ENCODE results near the gene TIE1. TPM values are rescaled to one million over a fixed set of nuclear protein-coding genes. Genes with fewer than 3 reads are reported as not detected.

TIE1 gene
- total RNA-seq, 1 donor from 2014 or later: 0.21 TPM

DNA sequence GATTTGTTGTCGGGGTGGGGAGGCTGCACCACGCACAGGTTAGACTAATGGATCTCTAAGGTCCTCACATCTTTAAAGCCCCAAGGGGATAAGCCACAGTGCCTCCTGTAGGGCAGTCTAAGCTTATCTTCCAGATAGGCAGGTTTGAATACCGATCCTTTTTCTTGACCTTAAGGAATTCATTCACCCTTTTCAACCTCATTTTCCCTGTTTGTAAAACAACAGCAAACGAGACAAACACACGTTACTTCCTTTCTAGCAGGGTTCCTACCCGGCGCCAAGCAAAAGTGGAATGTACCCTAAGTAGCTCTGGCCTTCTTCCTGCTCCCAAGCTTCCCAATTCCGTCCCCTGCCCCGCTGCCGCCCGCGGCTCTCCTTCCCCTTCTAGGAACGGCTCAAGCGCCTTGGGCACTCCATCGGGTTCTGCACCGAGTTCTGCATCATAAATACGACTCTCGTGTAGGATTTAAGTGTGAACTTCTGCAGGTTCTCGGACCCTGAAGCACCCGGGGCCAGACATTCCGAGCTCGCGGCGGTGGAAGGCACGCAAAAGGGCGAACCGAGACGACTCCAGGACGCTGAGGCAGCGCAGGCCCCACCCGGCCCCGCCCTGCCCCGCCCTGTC is 57.5 kb downstream of the TIE1 start:
- Mint-ChIP-seq H3K27me3 (ENCODE audit: insufficient read depth, low read depth) (peaks cover 3% of the 10 kb centered on the region), H3K4me3 (peak overlapping the region; percentile 98), H3K4me1 (peaks cover 44% of the 10 kb centered on the region), H3K9me3 (no peaks in the 10 kb centered on the region), H3K27ac (peak overlapping the region; percentile 96), H3K36me3 (peaks cover 26% of the 10 kb centered on the region)
- peak overlapping the region; percentile 85 for H3K27ac ChIP-seq
- H3K9ac ChIP-seq: peak overlapping the region; percentile 76
- no peaks in the 10 kb centered on the region for H3K27me3 ChIP-seq
- DNase-seq (ENCODE audit: low spot score): peak; percentile 75
- H3K4me3 ChIP-seq: peak overlapping the region; percentile 70
- H3K9me3 ChIP-seq (ENCODE audit: low read depth): no peaks in the 10 kb centered on the region
- TF ChIP-seq CTCF (IDR thresholded peaks at IDR 0.05): peak; percentile 64
- no peak for TF ChIP-seq EZH2phosphoT487 (IDR thresholded peaks at IDR 0.05)
- peak; percentile 31 for TF ChIP-seq EZH2 (IDR thresholded peaks at IDR 0.05)
- peaks cover 30% of the 10 kb centered on the region for H3F3A ChIP-seq (ENCODE audit: low read depth)
- peak overlapping the region; percentile 54 for H2AFZ ChIP-seq (replicated peaks)
- peaks cover 37% of the 10 kb centered on the region for H4K20me1 ChIP-seq (ENCODE audit: low read depth)
- peaks cover 14% of the 10 kb centered on the region for H3K36me3 ChIP-seq
- peak overlapping the region; percentile 75 for H3K4me2 ChIP-seq
- H3K4me1 ChIP-seq: peaks cover 18% of the 10 kb centered on the region
- H3K79me2 ChIP-seq (ENCODE audit: low read depth): peaks cover 34% of the 10 kb centered on the region

DNA sequence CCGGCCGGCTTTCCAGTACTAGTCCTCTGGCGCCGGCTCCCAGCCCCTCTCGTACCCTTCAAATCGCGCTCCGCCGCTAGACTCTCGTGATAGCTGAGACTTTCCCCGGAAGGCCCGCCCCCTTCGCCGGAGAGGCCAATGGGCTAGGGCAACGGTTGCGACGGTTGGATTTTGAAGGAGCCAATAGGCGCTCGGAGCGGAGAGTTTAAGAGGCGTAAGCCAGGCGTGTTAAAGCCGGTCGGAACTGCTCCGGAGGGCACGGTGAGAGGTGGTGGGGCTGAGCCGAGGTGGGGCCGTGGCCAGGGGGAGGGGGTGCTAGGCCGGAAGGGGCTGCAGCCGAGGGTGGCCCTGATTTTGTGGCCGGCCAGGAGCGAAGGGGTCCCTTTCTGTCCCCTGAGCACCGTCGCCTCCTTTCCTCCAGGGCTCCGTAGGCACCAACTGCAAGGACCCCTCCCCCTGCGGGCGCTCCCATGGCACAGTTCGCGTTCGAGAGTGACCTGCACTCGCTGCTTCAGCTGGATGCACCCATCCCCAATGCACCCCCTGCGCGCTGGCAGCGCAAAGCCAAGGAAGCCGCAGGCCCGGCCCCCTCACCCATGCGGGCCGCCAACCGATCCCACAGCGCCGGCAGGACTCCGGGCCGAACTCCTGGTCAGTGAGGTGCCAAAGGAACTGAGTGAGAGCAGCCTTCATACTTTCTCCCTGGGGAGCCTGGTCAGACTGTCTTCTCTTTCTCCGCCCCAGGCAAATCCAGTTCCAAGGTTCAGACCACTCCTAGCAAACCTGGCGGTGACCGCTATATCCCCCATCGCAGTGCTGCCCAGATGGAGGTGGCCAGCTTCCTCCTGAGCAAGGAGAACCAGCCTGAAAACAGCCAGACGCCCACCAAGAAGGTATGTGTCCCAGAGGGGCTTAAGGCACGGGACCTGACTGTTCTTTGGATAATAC is 58.2 kb downstream of the TIE1 start, which contains the start of gene CDC20:
Gene CDC20 (plus strand): TSS at position 236 of the 948 bp plus-strand sequence. CDS start 235 bp downstream, at position 471.
- peak within 1 kb of the TSS; percentile 54 for H2AFZ ChIP-seq (replicated peaks)
- no peak for TF ChIP-seq EZH2 (IDR thresholded peaks at IDR 0.05)
- no peak for TF ChIP-seq CTCF (IDR thresholded peaks at IDR 0.05)
- no peak for TF ChIP-seq EZH2phosphoT487 (IDR thresholded peaks at IDR 0.05)
- peaks cover 34% of the 10 kb centered on the region for H3K79me2 ChIP-seq (ENCODE audit: low read depth)
- H3K4me3 Mint-ChIP-seq: peak within 1 kb of the TSS; percentile 98
- peaks cover 37% of the 10 kb centered on the region for H4K20me1 ChIP-seq (ENCODE audit: low read depth)
- H3K27me3 Mint-ChIP-seq (ENCODE audit: insufficient read depth, low read depth): peaks cover 3% of the 10 kb centered on the region
- H3K4me1 Mint-ChIP-seq: peaks cover 46% of the 10 kb centered on the region
- H3K36me3 ChIP-seq: peaks cover 14% of the 10 kb centered on the region
- peaks cover 18% of the 10 kb centered on the region for H3K4me1 ChIP-seq
- DNase-seq (ENCODE audit: low spot score): peak; percentile 100
- no peaks in the 10 kb centered on the region for H3K9me3 ChIP-seq (ENCODE audit: low read depth)
- peak within 1 kb of the TSS; percentile 96 for H3K27ac Mint-ChIP-seq
- no peaks in the 10 kb centered on the region for H3K9me3 Mint-ChIP-seq
- peak within 1 kb of the TSS; percentile 70 for H3K4me3 ChIP-seq
- H3K36me3 Mint-ChIP-seq: peaks cover 28% of the 10 kb centered on the region
- no peaks in the 10 kb centered on the region for H3K27me3 ChIP-seq
- peak within 1 kb of the TSS; percentile 96 for H3K4me2 ChIP-seq
- H3K27ac ChIP-seq: peak within 1 kb of the TSS; percentile 85
- peaks cover 38% of the 10 kb centered on the region for H3F3A ChIP-seq (ENCODE audit: low read depth)
- H3K9ac ChIP-seq: peak within 1 kb of the TSS; percentile 95

DNA sequence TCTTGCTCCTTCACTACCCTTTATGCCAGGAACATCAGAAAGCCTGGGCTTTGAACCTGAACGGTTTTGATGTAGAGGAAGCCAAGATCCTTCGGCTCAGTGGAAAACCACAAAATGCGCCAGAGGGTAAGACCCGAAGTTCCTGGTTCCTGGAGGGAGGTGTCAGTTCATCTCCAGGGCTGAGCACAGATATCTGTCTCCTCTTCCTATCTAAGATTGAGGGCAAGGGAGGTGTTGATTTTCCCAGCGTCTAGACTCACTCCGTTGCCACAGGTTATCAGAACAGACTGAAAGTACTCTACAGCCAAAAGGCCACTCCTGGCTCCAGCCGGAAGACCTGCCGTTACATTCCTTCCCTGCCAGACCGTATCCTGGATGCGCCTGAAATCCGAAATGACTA is 58.9 kb downstream of the TIE1 start:
- DNase-seq (ENCODE audit: low spot score): no peak
- Histone ChIP-seq H3K36me3 (peaks cover 14% of the 10 kb centered on the region), H3K4me2 (peak overlapping the region; percentile 96), H3K79me2 (ENCODE audit: low read depth) (peaks cover 34% of the 10 kb centered on the region), H3K4me1 (peaks cover 18% of the 10 kb centered on the region), H3K9me3 (ENCODE audit: low read depth) (no peaks in the 10 kb centered on the region), H4K20me1 (ENCODE audit: low read depth) (peaks cover 37% of the 10 kb centered on the region), H2AFZ (replicated peaks) (no peak overlapping the region), H3K27me3 (no peaks in the 10 kb centered on the region), H3F3A (ENCODE audit: low read depth) (peaks cover 38% of the 10 kb centered on the region), H3K27ac (no peak overlapping the region), H3K4me3 (peak overlapping the region; percentile 70), H3K9ac (peak overlapping the region; percentile 95)
- peaks cover 3% of the 10 kb centered on the region for H3K27me3 Mint-ChIP-seq (ENCODE audit: insufficient read depth, low read depth)
- TF ChIP-seq EZH2phosphoT487 (IDR thresholded peaks at IDR 0.05): no peak
- no peak for TF ChIP-seq EZH2 (IDR thresholded peaks at IDR 0.05)
- TF ChIP-seq CTCF (IDR thresholded peaks at IDR 0.05): no peak
- peaks cover 46% of the 10 kb centered on the region for H3K4me1 Mint-ChIP-seq
- H3K27ac Mint-ChIP-seq: no peak overlapping the region
- peak overlapping the region; percentile 98 for H3K4me3 Mint-ChIP-seq
- peaks cover 35% of the 10 kb centered on the region for H3K36me3 Mint-ChIP-seq
- no peaks in the 10 kb centered on the region for H3K9me3 Mint-ChIP-seq

Data from neural progenitor cell (in vitro differentiated cells).